ENCODE results near the gene PROCA1.
A peak's percentile ranks its signal among the peaks of the same experiment; 100 is the strongest.

Gene PROCA1

GRCh38 chr17:28740406-28741357 is 29.0 kb upstream of the PROCA1 start:
- H2BK12ac ChIP-seq (ENCODE audit: low read length), result peak overlapping the region; percentile 37
- no CpG with 5 or more reads among the region's 10 CpGs for WGBS (ENCODE audit: extremely low coverage, insufficient coverage, insufficient read length)
- no peak for DNase-seq

GRCh38 chr17:28738680-28739384 is 27.1 kb upstream of the PROCA1 start:
- no peak overlapping the region for H2BK5ac ChIP-seq (ENCODE audit: low read depth, low read length, poor library complexity)
- peaks cover 16% of the 10 kb centered on the region for H3K79me1 ChIP-seq (ENCODE audit: low read length)
- H3K23ac ChIP-seq (ENCODE audit: low read length), result no peak overlapping the region
- peak overlapping the region; percentile 7 for H4K91ac ChIP-seq (ENCODE audit: low read depth, low read length)
- H3K79me2 ChIP-seq (ENCODE audit: control insufficient read depth, insufficient read depth, low read length, poor library complexity), result peaks cover 4% of the 10 kb centered on the region
- H3K9me3 ChIP-seq (ENCODE audit: insufficient read depth, low read depth, low read length), result peaks cover 9% of the 10 kb centered on the region
- H3K36me3 ChIP-seq (ENCODE audit: control insufficient read depth in 1 of 2, insufficient read depth in 2 of 2, low read length in 2 of 2), result peaks cover 3 to 7% of the 10 kb centered on the region in 2 experiments
- H4K12ac ChIP-seq (ENCODE audit: low read depth, low read length), result no peak overlapping the region
- DNase-seq, result peak; percentile 62 to 70
- H3K14ac ChIP-seq (ENCODE audit: low read length), result peak overlapping the region; percentile 36
- H3K27ac ChIP-seq (ENCODE audit: low read depth, low read length), result peak overlapping the region; percentile 3
- H3K9ac ChIP-seq (ENCODE audit: low read length), result no peak overlapping the region
- H2BK12ac ChIP-seq (ENCODE audit: low read length), result peak overlapping the region; percentile 5
- H3K27me3 ChIP-seq (ENCODE audit: insufficient read depth, low read length), result no peaks in the 10 kb centered on the region
- H3K4me3 ChIP-seq (ENCODE audit: low read depth, low read length), result no peak overlapping the region
- 100% methylated on average over 1 of the region's 10 CpGs for WGBS (ENCODE audit: extremely low coverage, insufficient coverage, insufficient read length)
- H3K4me2 ChIP-seq (ENCODE audit: low read length), result no peak overlapping the region
- no peak overlapping the region for H4K8ac ChIP-seq (ENCODE audit: low read depth, low read length)
- no peak overlapping the region for H3K18ac ChIP-seq (ENCODE audit: low read length)
- H2BK120ac ChIP-seq (ENCODE audit: insufficient read depth, low read length, poor library complexity), result peak overlapping the region; percentile 20
- no peak overlapping the region for H2AFZ ChIP-seq (ENCODE audit: insufficient read depth, low read length, poor library complexity)
- peaks cover 19 to 32% of the 10 kb centered on the region in 2 experiments for H3K4me1 ChIP-seq (ENCODE audit: control insufficient read depth in 1 of 2, insufficient read depth in 2 of 2, low read length in 2 of 2)
- H2AK5ac ChIP-seq (ENCODE audit: low read length), result peak overlapping the region; percentile 70
- no peak overlapping the region for H3K4ac ChIP-seq (ENCODE audit: low read depth, low read length)

More at GRCh38 chr17:28740406-28741357, 29.0 kb upstream of the PROCA1 start:
- Histone ChIP-seq H3K36me3 (ENCODE audit: control insufficient read depth in 1 of 2, insufficient read depth in 2 of 2, low read length in 2 of 2) (peaks cover 5 to 8% of the 10 kb centered on the region in 2 experiments), H3K79me1 (ENCODE audit: low read length) (peaks cover 32% of the 10 kb centered on the region), H3K79me2 (ENCODE audit: control insufficient read depth, insufficient read depth, low read length, poor library complexity) (peaks cover 19% of the 10 kb centered on the region), H3K14ac (ENCODE audit: low read length) (no peak overlapping the region), H2BK120ac (ENCODE audit: insufficient read depth, low read length, poor library complexity) (no peak overlapping the region), H3K4me2 (ENCODE audit: low read length) (no peak overlapping the region), H3K27me3 (ENCODE audit: insufficient read depth, low read length) (no peaks in the 10 kb centered on the region), H2BK5ac (ENCODE audit: low read depth, low read length, poor library complexity) (no peak overlapping the region), H3K9me3 (ENCODE audit: insufficient read depth, low read depth, low read length) (peaks cover 11% of the 10 kb centered on the region), H4K8ac (ENCODE audit: low read depth, low read length) (no peak overlapping the region), H2AK5ac (ENCODE audit: low read length) (peak overlapping the region; percentile 13), H4K12ac (ENCODE audit: low read depth, low read length) (no peak overlapping the region), H3K4me3 (ENCODE audit: low read depth, low read length) (no peak overlapping the region), H3K4me1 (ENCODE audit: control insufficient read depth in 1 of 2, insufficient read depth in 2 of 2, low read length in 2 of 2) (peaks cover 15 to 28% of the 10 kb centered on the region in 2 experiments), H2AFZ (ENCODE audit: insufficient read depth, low read length, poor library complexity) (no peak overlapping the region), H3K27ac (ENCODE audit: low read depth, low read length) (no peak overlapping the region), H3K4ac (ENCODE audit: low read depth, low read length) (no peak overlapping the region), H4K91ac (ENCODE audit: low read depth, low read length) (no peak overlapping the region), H3K18ac (ENCODE audit: low read length) (no peak overlapping the region), H3K23ac (ENCODE audit: low read length) (no peak overlapping the region), H3K9ac (ENCODE audit: low read length) (no peak overlapping the region)

GRCh38 chr17:28737770-28738679 is 26.3 kb upstream of the PROCA1 start:
- WGBS (ENCODE audit: extremely low coverage, insufficient coverage, insufficient read length), result no CpG with 5 or more reads among the region's 22 CpGs
- no peak overlapping the region for H4K12ac ChIP-seq (ENCODE audit: low read depth, low read length)
- no peak overlapping the region for H3K18ac ChIP-seq (ENCODE audit: low read length)

GRCh38 chr17:28737316-28737715 is 25.6 kb upstream of the PROCA1 start:
- no peak overlapping the region for H3K23ac ChIP-seq (ENCODE audit: low read length)
- H2BK12ac ChIP-seq (ENCODE audit: low read length), result no peak overlapping the region
- peaks cover 9% of the 10 kb centered on the region for H3K9me3 ChIP-seq (ENCODE audit: insufficient read depth, low read depth, low read length)
- H3K9ac ChIP-seq (ENCODE audit: low read length), result no peak overlapping the region
- peaks cover 5% of the 10 kb centered on the region for H3K79me1 ChIP-seq (ENCODE audit: low read length)
- no peak overlapping the region for H2AK5ac ChIP-seq (ENCODE audit: low read length)
- H3K36me3 ChIP-seq (ENCODE audit: control insufficient read depth in 1 of 2, insufficient read depth in 2 of 2, low read length in 2 of 2), result peaks cover 3 to 7% of the 10 kb centered on the region in 2 experiments
- H3K14ac ChIP-seq (ENCODE audit: low read length), result no peak overlapping the region
- no peak overlapping the region for H4K8ac ChIP-seq (ENCODE audit: low read depth, low read length)
- H2BK5ac ChIP-seq (ENCODE audit: low read depth, low read length, poor library complexity), result no peak overlapping the region
- DNase-seq, result no peak
- no peak overlapping the region for H3K27ac ChIP-seq (ENCODE audit: low read depth, low read length)
- no peaks in the 10 kb centered on the region for H3K79me2 ChIP-seq (ENCODE audit: control insufficient read depth, insufficient read depth, low read length, poor library complexity)
- H3K4me1 ChIP-seq (ENCODE audit: control insufficient read depth in 1 of 2, insufficient read depth in 2 of 2, low read length in 2 of 2), result peaks cover 16 to 24% of the 10 kb centered on the region in 2 experiments
- no peak overlapping the region for H3K18ac ChIP-seq (ENCODE audit: low read length)
- H3K4me3 ChIP-seq (ENCODE audit: low read depth, low read length), result no peak overlapping the region
- WGBS (ENCODE audit: extremely low coverage, insufficient coverage, insufficient read length), result no CpG with 5 or more reads among the region's 12 CpGs
- H2AFZ ChIP-seq (ENCODE audit: insufficient read depth, low read length, poor library complexity), result no peak overlapping the region
- no peak overlapping the region for H3K4ac ChIP-seq (ENCODE audit: low read depth, low read length)
- no peak overlapping the region for H3K4me2 ChIP-seq (ENCODE audit: low read length)
- no peak overlapping the region for H2BK120ac ChIP-seq (ENCODE audit: insufficient read depth, low read length, poor library complexity)
- H4K12ac ChIP-seq (ENCODE audit: low read depth, low read length), result no peak overlapping the region
- no peaks in the 10 kb centered on the region for H3K27me3 ChIP-seq (ENCODE audit: insufficient read depth, low read length)
- H4K91ac ChIP-seq (ENCODE audit: low read depth, low read length), result no peak overlapping the region

More at GRCh38 chr17:28737770-28738679, 26.3 kb upstream of the PROCA1 start:
- peaks cover 3 to 7% of the 10 kb centered on the region in 2 experiments for H3K36me3 ChIP-seq (ENCODE audit: control insufficient read depth in 1 of 2, insufficient read depth in 2 of 2, low read length in 2 of 2)
- H3K27me3 ChIP-seq (ENCODE audit: insufficient read depth, low read length), result no peaks in the 10 kb centered on the region
- no peak overlapping the region for H2AFZ ChIP-seq (ENCODE audit: insufficient read depth, low read length, poor library complexity)
- H3K79me2 ChIP-seq (ENCODE audit: control insufficient read depth, insufficient read depth, low read length, poor library complexity), result no peaks in the 10 kb centered on the region
- H3K9me3 ChIP-seq (ENCODE audit: insufficient read depth, low read depth, low read length), result peaks cover 9% of the 10 kb centered on the region
- peaks cover 10% of the 10 kb centered on the region for H3K79me1 ChIP-seq (ENCODE audit: low read length)
- H4K91ac ChIP-seq (ENCODE audit: low read depth, low read length), result peak overlapping the region; percentile 7
- H3K27ac ChIP-seq (ENCODE audit: low read depth, low read length), result peak overlapping the region; percentile 3
- H3K4me2 ChIP-seq (ENCODE audit: low read length), result no peak overlapping the region
- H2BK5ac ChIP-seq (ENCODE audit: low read depth, low read length, poor library complexity), result no peak overlapping the region
- H3K4me3 ChIP-seq (ENCODE audit: low read depth, low read length), result no peak overlapping the region
- H3K4me1 ChIP-seq (ENCODE audit: control insufficient read depth in 1 of 2, insufficient read depth in 2 of 2, low read length in 2 of 2), result peaks cover 19 to 29% of the 10 kb centered on the region in 2 experiments
- H2BK120ac ChIP-seq (ENCODE audit: insufficient read depth, low read length, poor library complexity), result no peak overlapping the region
- no peak overlapping the region for H4K8ac ChIP-seq (ENCODE audit: low read depth, low read length)
- H2BK12ac ChIP-seq (ENCODE audit: low read length), result no peak overlapping the region
- H3K23ac ChIP-seq (ENCODE audit: low read length), result no peak overlapping the region
- DNase-seq, result peak in 1 of 2 donors; percentile 42
- H2AK5ac ChIP-seq (ENCODE audit: low read length), result peak overlapping the region; percentile 70
- no peak overlapping the region for H3K4ac ChIP-seq (ENCODE audit: low read depth, low read length)
- H3K9ac ChIP-seq (ENCODE audit: low read length), result no peak overlapping the region
- peak overlapping the region; percentile 36 for H3K14ac ChIP-seq (ENCODE audit: low read length)

Data from trophoblast cell (in vitro differentiated cells and primary cell).